ENCODE results near the gene GGT7. TPM values are rescaled to one million over a fixed set of nuclear protein-coding genes. Genes with fewer than 3 reads are reported as not detected.
A peak's percentile ranks its signal among the peaks of the same experiment; 100 is the strongest.

GGT7 gene
- total RNA-seq, 1 experiment from 2014 or later = 6.5 TPM

DNA sequence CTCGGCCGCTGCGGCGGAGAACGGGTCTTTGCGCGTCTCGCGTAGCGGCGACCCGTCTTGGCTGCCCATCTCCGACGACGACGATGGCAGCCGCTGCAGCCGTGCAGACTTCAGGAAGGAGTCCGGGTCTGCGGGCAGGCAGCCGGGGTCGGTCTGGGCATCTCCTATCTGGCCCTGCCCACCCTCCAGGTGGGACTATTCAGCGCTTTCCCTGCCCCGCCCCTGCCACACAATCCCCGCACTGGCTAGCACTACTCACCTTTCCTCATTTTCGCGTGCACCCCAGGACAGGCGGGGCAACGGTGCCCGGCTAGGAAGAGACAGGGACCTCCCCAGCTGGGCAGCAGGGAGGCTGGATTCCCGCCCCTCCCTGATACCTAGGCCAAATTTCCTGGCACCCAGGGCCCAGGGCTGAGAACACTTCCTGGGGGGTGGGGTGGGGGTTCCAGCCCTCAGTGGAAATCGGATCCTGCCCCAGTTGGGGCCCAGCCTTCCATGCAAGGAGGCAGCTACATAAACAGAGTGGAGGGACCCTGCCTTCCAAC lies 9.2 kb downstream of the GGT7 start:
- BruUV-seq (replicated peaks) = no TSS peak
- POLR2A ChIA-PET (ENCODE audit: unreplicated experiment) = no interaction called here
- intact Hi-C loops (cut with micrococcal nuclease; ENCODE audit: unreplicated experiment) = no loop called here

GRCh38 chr20:34862724-34863123 lies 9.9 kb downstream of the GGT7 start:
- POLR2A ChIA-PET (ENCODE audit: unreplicated experiment) = interaction anchor here (1.0 kb wide), 1 partner anchor 86 kb away, joined by 4 read pairs; no protein-coding TSS in a partner anchor
- H2AFZ ChIP-seq = no peak overlapping the region
- no peaks in the 10 kb centered on the region for H3K9me3 ChIP-seq (ENCODE audit: insufficient read depth, low read depth)
- H3K4me3 ChIP-seq = no peak overlapping the region
- DNase-seq = no peak
- no peaks in the 10 kb centered on the region for H4K20me1 ChIP-seq (ENCODE audit: insufficient read depth)
- no peaks in the 10 kb centered on the region for H3K27me3 ChIP-seq (ENCODE audit: insufficient read depth, low read depth)
- no peaks in the 10 kb centered on the region for H3K36me3 ChIP-seq (ENCODE audit: low read depth)
- peaks cover 21% of the 10 kb centered on the region for H3K4me1 ChIP-seq (replicated peaks; ENCODE audit: insufficient read depth)
- CTCF ChIA-PET = no interaction called here
- TF ChIP-seq EZH2 (IDR thresholded peaks at IDR 0.05; ENCODE audit: low read depth) = no peak
- no peak for TF ChIP-seq CTCF (conservative IDR thresholded peaks at IDR 0.05)
- H3K79me2 ChIP-seq (ENCODE audit: low read depth) = no peaks in the 10 kb centered on the region
- no peak overlapping the region for H3K27ac ChIP-seq
- H3F3A ChIP-seq (ENCODE audit: insufficient read depth, low read depth) = no peaks in the 10 kb centered on the region
- BruUV-seq (replicated peaks) = no TSS peak
- no peak overlapping the region for H3K4me2 ChIP-seq
- intact Hi-C loops (cut with micrococcal nuclease; ENCODE audit: unreplicated experiment) = no loop called here
- H3K9me2 ChIP-seq (ENCODE audit: insufficient read depth) = no peaks in the 10 kb centered on the region

More for the DNA sequence above, 9.2 kb downstream of the GGT7 start:
- no peak overlapping the region for H2AFZ ChIP-seq
- H3K27me3 ChIP-seq (ENCODE audit: insufficient read depth, low read depth) = no peaks in the 10 kb centered on the region
- no peak overlapping the region for H3K27ac ChIP-seq
- no peak for DNase-seq
- H3K9me3 ChIP-seq (ENCODE audit: insufficient read depth, low read depth) = no peaks in the 10 kb centered on the region
- no peaks in the 10 kb centered on the region for H3K9me2 ChIP-seq (ENCODE audit: insufficient read depth)
- no peaks in the 10 kb centered on the region for H4K20me1 ChIP-seq (ENCODE audit: insufficient read depth)
- H3F3A ChIP-seq (ENCODE audit: insufficient read depth, low read depth) = no peaks in the 10 kb centered on the region
- TF ChIP-seq EZH2 (IDR thresholded peaks at IDR 0.05; ENCODE audit: low read depth) = no peak
- TF ChIP-seq CTCF (conservative IDR thresholded peaks at IDR 0.05) = no peak
- no peak overlapping the region for H3K4me3 ChIP-seq
- CTCF ChIA-PET = interaction anchor here (1.2 kb wide), 1 partner anchor 93 kb away, joined by 4 read pairs; no protein-coding TSS in a partner anchor
- no peaks in the 10 kb centered on the region for H3K36me3 ChIP-seq (ENCODE audit: low read depth)
- H3K4me2 ChIP-seq = no peak overlapping the region
- peaks cover 21% of the 10 kb centered on the region for H3K4me1 ChIP-seq (replicated peaks; ENCODE audit: insufficient read depth)
- no peaks in the 10 kb centered on the region for H3K79me2 ChIP-seq (ENCODE audit: low read depth)

DNA sequence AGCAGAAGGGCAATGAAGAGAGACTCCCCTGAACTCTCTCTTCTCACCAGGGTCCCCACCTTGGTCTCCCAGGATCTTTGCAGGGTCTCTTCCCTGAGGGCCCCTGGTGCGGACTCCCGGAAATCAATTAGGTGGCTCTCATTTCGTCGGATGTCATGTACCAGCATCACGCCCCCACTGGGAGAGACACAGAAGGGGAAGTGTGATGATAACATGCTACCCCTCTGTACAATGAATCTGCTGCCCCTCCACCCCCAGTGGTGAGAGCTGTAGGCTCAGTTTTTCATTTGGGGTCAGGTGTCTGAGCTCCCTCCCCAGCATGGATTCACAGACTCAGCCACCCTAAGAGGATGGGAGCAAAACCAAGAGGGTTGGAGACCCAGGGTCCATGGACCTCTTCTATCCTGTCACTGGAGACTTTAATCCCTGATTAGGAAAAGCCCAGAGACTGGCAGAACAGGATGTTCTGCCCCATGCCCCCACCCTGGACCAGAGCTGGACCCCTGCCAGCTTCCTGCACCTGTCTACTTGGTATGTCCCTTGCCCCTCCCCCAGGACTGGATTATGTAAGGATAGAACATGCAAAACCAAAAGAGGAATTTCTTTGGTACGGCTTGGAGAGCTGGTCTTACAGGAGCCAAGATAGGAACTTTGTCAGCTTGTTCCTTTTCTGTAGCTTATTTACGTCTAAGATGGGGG lies 11.1 kb downstream of the GGT7 start:
- intact Hi-C loops (cut with micrococcal nuclease; ENCODE audit: unreplicated experiment) = no loop called here
- peak; percentile 76 to 88 for DNase-seq
- no TSS peak for BruUV-seq (replicated peaks)
- Histone ChIP-seq H3K4me1 (replicated peaks; ENCODE audit: insufficient read depth) (peaks cover 21% of the 10 kb centered on the region), H3F3A (ENCODE audit: insufficient read depth, low read depth) (no peaks in the 10 kb centered on the region), H4K20me1 (ENCODE audit: insufficient read depth) (no peaks in the 10 kb centered on the region), H3K79me2 (ENCODE audit: low read depth) (no peaks in the 10 kb centered on the region), H3K9me3 (ENCODE audit: insufficient read depth, low read depth) (no peaks in the 10 kb centered on the region), H3K27ac (no peak overlapping the region), H3K4me3 (no peak overlapping the region), H3K4me2 (peak overlapping the region; percentile 44), H2AFZ (no peak overlapping the region), H3K36me3 (ENCODE audit: low read depth) (no peaks in the 10 kb centered on the region), H3K9me2 (ENCODE audit: insufficient read depth) (no peaks in the 10 kb centered on the region), H3K27me3 (ENCODE audit: insufficient read depth, low read depth) (no peaks in the 10 kb centered on the region)
- POLR2A ChIA-PET (ENCODE audit: unreplicated experiment) = interaction anchor here (1.0 kb wide), 1 partner anchor 87 kb away, joined by 4 read pairs; no protein-coding TSS in a partner anchor
- TF ChIP-seq EZH2 (IDR thresholded peaks at IDR 0.05; ENCODE audit: low read depth) (no peak), CTCF (conservative IDR thresholded peaks at IDR 0.05) (no peak)
- CTCF ChIA-PET = no interaction called here
